CD4-positive, alpha-beta T cell treated with Interferon gamma for 1 hour (primary cell): ENCODE results near the gene ADAM12.
"Not testable (repeated sequence)": the region's sequence is repeated elsewhere in the genome, so short reads cannot be mapped to it uniquely, and the experiment has no call there.

Source experiments
- DNase-seq: peaks from one replicate; pipeline ENCODE4 v3.0.0-alpha.2; 2020

Gene ADAM12

DNA sequence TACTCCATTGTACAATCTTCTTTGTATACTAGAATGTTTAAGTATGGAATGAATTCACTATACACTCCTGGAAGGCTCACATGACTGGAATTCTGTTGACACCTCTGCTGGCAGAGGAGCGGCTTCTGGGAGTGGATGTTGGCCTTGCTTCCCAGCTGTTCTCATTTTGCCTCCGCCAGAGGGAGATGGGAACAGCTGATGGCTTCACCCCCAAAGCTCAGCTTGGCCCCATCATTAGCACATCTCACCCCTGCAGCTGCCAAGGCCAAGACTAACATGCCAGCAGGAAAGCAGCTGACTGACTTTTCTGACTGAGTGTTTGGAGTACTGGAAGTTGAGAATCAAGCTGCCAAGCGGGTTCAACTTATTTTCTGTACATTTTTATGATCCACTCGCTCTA is 15.1 kb downstream of the ADAM12 start:
- no peak for DNase-seq

- DNase-seq = no peak
These were observed 15.9 kb downstream of the ADAM12 start for GRCh38 chr10:126372396-126372795.

- DNase-seq = no peak
These were observed 19.1 kb downstream of the ADAM12 start for GRCh38 chr10:126369125-126369710.

DNA sequence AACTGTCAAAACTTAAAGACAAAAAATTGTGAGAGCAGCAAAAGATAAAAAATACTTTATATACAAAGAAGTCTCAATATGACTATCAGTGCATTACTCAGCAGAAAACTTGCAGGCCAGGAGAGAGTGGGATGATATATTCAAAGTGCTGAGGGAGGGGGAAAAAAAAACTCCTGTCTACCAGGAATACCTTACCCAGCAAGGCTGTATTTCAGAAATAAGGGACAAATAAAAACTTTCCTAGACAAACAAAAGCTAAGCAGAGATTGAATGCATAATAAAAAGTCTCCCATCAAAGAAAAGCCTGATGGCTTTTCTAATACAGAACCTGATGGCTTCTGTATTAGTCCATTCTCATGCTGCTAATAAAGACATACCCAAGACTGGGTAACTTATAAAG is 31.1 kb downstream of the ADAM12 start:
- DNase-seq = no peak

GRCh38 chr10:126353666-126354065 is 34.6 kb downstream of the ADAM12 start:
- DNase-seq = no peak

DNA sequence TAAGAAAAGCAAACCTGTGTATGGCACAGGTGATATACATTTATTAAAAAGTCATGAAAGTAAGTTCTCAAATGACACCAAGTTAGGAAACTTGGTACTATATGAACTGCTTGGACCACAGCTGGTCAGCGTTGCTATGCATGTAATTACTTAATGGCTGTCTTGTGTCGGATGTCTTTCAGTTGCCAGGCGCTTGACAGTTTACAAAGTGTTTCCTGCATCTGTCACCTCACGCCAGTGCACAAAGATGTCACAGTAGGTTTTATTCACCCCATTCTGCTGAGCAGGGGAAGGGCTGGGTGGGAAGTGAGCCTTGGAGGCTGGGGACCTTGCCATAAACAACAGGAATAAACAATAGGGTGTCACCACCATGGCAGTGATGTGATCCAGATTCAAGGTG is 35.8 kb downstream of the ADAM12 start:
- no peak for DNase-seq

DNA sequence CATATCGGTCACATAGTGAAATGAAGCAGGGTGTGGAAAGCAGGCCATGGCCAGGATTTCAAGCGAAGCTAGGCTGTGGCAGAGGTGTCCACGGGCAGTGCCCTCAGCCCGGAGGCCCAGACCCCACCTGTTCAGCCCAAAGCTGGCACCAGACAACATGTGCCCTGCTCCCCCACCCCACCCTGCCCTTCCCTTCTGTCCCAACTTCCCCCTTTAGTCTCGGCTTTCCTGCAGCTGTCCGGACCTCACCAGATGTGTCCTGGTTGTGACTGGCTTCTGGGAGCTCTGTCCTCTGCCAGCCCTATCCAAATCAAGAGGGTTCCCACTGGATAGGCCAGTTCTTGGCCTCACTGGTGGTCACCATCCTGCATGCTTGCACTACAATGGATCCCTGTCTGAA is 37.3 kb downstream of the ADAM12 start:
- DNase-seq = no peak

- no peak for DNase-seq
These were observed 37.9 kb downstream of the ADAM12 start for GRCh38 chr10:126350216-126350992.

GRCh38 chr10:126349676-126350075 is 38.6 kb downstream of the ADAM12 start:
- DNase-seq = no peak

DNA sequence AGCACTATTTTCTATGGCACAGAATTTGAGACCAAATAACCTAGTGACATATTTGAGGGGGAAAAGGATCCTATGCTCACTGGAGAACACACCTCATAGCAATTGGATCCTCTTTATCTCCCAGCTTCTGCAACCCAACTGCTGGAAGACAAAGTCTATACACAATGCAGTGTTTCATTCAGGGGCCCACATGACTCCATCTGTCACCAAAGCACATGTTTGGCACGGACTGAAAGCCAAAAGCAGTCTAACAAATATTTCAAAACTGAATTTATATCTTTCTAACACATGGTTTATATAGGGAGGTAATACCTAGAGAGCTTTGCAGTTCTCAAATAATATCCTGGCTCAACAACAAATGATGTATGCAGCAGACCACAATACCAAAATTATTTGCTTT is 39.2 kb downstream of the ADAM12 start:
- DNase-seq = no peak

GRCh38 chr10:126343496-126343895 is 44.8 kb downstream of the ADAM12 start:
- DNase-seq = not testable (repeated sequence)

DNA sequence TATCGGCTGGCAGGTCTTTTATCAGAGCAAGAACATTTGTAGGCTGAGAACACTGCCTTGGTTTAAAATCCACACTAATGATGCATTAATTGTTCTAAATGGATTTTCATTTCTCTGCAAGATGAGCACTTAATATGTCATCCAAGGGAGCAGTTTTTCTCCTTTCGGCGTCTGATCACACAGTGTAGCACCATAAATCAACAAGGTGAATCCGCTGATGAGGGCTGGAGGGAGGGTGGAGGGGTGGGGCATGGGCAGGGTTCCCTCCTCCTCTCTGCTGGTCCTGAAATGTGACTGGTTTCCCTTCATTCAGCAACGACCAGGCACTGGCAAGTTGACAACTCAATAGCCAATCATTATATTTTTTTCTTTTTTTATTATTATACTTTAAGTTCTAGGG is 45.6 kb downstream of the ADAM12 start:
- DNase-seq = no peak

DNA sequence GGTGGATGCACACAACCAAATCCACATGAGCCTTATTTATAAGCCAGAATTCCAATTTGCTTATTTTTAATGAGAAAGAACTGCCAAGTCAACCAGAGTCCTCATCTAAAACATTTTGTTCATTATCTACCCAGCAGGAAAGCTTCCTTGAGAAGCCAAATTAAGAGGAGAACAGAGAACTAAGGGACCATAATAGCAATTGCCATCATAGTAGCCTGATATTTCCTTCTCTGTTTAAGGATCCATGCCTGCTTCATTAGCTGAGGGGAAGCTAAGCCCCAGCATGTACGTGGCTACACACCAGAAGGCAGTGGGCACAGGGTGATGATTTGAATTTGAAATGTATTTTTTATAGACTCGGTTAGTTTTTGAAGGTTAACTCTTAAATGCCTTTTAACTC is 46.8 kb downstream of the ADAM12 start:
- DNase-seq = no peak

- DNase-seq = no peak
These were observed 50.9 kb downstream of the ADAM12 start for GRCh38 chr10:126337251-126337810.

- no peak for DNase-seq
These were observed 51.5 kb downstream of the ADAM12 start for GRCh38 chr10:126336801-126337200.

GRCh38 chr10:126334272-126334671 is 54.0 kb downstream of the ADAM12 start:
- no peak for DNase-seq

DNA sequence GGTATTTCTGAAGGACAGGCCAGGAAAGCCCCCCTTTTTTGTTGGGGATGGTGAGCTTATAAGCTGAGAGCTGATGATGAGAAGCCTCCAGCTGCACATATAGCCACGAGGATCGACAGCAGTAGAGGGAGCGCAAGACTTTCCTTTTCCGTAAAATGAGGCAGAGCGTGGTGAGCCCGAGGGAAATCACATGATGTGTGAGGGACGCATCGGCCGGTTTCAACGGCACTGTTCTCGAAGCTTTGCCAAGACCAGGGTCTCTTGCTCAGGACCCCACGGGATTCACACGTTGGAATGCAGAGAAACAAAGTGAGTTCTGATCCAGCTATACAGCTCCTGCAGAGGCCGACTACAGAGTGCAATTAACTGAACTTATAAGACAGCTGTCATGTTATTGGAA is 55.7 kb downstream of the ADAM12 start:
- no peak for DNase-seq

- DNase-seq = no peak
These were observed 57.2 kb downstream of the ADAM12 start for GRCh38 chr10:126331101-126331500.

DNA sequence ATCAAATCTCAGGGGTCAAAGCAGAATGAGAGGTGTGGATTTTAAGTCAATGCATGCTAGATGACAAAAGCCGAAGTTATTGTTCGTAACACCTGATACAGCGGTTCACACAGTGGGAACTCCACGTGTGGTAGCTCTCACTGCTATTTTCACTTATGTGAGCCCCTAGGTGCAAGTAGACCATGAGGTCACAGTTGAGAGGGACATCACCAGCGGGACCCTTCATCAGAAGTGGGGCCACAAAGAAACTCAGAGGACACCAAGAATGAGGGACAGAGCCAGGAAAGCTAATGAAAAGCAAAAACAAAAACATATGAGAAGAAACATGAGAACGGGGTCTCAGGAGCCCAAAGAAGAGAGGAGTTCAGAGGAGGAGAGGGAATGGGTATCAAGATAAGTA is 63.5 kb downstream of the ADAM12 start:
- no peak for DNase-seq

- DNase-seq = no peak
These were observed 66.8 kb downstream of the ADAM12 start for GRCh38 chr10:126321440-126321839.

DNA sequence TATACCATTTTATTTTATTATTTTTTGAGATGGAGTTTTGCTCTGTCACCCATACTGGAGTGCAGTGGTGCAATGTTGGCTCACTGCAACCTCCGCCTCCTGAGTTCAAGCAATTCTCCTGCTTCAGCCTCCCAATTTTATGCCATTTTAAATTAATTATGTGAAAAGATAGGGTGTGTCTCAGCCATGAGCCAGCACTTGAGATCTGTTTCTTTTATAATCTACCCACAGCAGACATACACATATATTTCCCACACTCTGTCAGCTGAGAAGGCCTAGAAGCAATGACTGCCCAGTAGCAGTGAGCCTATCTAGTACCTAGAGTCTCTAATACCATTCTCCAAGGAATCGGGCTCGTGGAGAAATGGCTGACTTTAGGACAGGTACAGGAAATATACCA is 70.5 kb downstream of the ADAM12 start:
- no peak for DNase-seq

DNA sequence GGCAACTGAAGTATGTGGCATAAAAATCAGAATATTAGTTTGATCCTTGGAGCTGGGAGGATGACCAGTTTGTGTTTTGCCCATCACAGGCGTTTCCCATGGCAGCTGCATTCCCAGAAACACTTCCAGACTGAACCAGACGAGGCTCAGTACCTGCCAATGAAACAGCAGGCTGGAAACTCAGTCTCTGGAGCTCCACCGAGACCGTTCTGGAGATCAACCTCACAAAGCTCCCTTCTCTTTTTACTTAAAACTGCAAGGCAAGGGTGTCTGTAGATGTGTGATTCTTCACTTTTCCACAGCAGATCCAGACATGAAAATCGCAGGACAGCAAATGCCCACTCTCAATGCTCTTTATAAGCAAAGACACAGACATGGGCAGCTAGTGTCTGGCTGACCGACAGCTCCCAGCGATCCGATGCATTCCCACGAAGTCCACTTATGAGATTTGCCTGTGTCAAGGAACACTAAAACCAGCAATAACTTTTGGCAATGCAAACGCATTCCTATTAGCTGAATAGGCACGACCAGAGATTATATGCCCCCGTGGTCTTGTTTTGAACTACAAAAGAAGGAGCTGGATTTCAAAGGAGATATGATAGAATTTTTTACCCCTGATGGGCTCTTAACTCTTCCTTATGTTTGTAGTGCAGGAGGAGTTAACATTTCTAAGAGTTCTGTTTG is 72.6 kb downstream of the ADAM12 start:
- no peak for DNase-seq

- no peak for DNase-seq
These were observed 73.3 kb downstream of the ADAM12 start for GRCh38 chr10:126314863-126315493.
